K562 (cell line): ENCODE results near the gene IPO11. TPM values are rescaled to one million over a fixed set of nuclear protein-coding genes. Genes with fewer than 3 reads are reported as not detected.

Source experiments
- FOXJ3 ChIP-seq: sonication (generic); formaldehyde crosslinking; IDR thresholded peaks from 2 replicates; pipeline ENCODE4 v1.4.0; 2020; ENCODE audit warnings: mild to moderate bottlenecking, missing genetic modification reagents
- MNT ChIP-seq, 2 experiments: fragments of 450-650 bp; conservative IDR thresholded peaks; 2 replicates each; pipeline ENCODE4 v1.6.1; 2017; ENCODE audit warnings: mild to moderate bottlenecking in 2 of 2, moderate library complexity in 2 of 2
- RBFOX2 ChIP-seq: fragments of 200-400 bp; formaldehyde crosslinking; IDR thresholded peaks from 2 replicates; pipeline ENCODE4 v1.6.1; 2017; ENCODE audit warnings: low read depth, mild to moderate bottlenecking, low read length, moderate library complexity
- TRIM24 ChIP-seq, 2 experiments: fragments of 450-650 bp; IDR thresholded peaks; 2 replicates each; pipeline ENCODE4 v1.6.1; 2016
- VEZF1 ChIP-seq: fragments of 200-800 bp; sonication (Bioruptor generic); IDR thresholded peaks from 2 replicates; pipeline ENCODE4 v1.6.1; 2017; ENCODE audit warnings: missing genetic modification characterization, missing compliant biosample characterization
- ZBTB7A ChIP-seq: IDR thresholded peaks from 2 replicates; pipeline ENCODE4 v1.6.1; 2011; ENCODE audit warnings: low read depth, mild to moderate bottlenecking, low read length, moderate library complexity, borderline replicate concordance; ENCODE audit not compliant: control insufficient read depth
- polyA plus RNA-seq, 8 experiments: library from polyadenylated mRNA; depleted of rRNA in 4 of 8; stranded (reverse) in 5 of 8; unstranded in 3 of 8; fragments of >200 nt; fragmentation: Nextera tagmentation in 2 of 8; fragmentation: Illumina TruSeq in 1 of 8; extraction: Ambion mirVana in 2 of 8; extraction: Trizol in 1 of 8; gene quantifications; 2 replicates each; pipeline versions ENCODE4 v1.2.1 to v1.2.3, GENCODE V29; 2011 to 2014; ENCODE audit warnings: inconsistent platforms in 1 of 8, missing spikeins in 1 of 8
- total RNA-seq, 7 experiments: library from RNA; depleted of rRNA in 6 of 7; stranded (reverse); fragments of >200 nt in 6 of 7; fragmentation: Illumina TruSeq in 2 of 7; extraction: Trizol in 2 of 7; gene quantifications; 2 replicates each; pipeline versions ENCODE4 v1.2.1 to v1.2.3, GENCODE V29; 2011 to 2021; ENCODE audit warnings: low replicate concordance in 1 of 7
- TF ChIP-seq, protein P1 (sequence below), 2 experiments: IDR thresholded peaks; 2 replicates each; pipeline ENCODE4 v1.6.1; 2012; ENCODE audit warnings: improper control_type of control experiment in 2 of 2, low read depth in 2 of 2, low read length in 2 of 2, borderline replicate concordance in 1 of 2
- TF ChIP-seq, protein P2 (sequence below): fragments of 450-650 bp; IDR thresholded peaks from 2 replicates; pipeline ENCODE4 v1.6.1; 2016; ENCODE audit warnings: low read depth

IPO11 gene
- total and polyA plus RNA-seq, 9 of the 15 experiments (the other 6 are each of a cell fraction or from before 2014, with no cell fraction given): 38.7 to 96.0 (median 70.9) TPM

DNA sequence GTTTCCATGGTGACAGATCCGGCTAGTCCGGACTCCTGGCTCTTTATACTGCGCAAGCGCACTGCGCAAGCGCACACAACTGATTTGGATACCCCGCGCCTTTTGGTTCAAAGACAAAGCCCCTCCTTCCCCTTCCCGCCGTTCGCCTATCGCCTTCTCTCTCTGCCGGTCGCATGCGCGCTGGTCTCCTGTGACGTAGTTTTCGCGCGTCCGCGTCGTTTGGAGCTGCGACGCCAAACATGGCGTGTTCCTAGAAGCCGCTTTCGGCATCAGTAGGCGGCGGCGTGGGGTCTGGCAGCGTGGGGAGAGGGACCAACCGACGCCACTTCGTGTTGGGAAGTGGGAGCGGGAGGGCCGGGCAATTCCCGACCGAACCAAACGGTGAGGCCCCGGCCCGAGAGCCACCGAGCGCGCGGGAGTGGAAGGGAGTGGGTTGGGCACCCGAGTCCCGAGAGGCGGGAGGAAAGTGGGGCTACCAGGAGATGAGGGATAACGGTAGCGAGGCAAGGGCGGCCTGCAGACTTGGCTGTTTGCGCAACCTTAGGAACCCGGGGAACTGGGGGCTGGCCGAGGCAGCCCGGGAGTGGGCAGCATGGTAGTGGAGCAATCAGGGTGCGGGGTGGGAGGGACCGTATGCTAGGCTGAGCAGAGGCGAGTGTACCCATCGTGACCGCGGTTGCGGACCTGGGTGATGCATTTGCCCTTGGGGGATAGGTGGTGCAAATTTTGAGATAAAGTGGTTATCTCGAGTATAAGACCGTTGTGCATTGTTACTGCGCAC lies at the start of gene IPO11 (continued):
- TF ChIP-seq, protein P1, sequence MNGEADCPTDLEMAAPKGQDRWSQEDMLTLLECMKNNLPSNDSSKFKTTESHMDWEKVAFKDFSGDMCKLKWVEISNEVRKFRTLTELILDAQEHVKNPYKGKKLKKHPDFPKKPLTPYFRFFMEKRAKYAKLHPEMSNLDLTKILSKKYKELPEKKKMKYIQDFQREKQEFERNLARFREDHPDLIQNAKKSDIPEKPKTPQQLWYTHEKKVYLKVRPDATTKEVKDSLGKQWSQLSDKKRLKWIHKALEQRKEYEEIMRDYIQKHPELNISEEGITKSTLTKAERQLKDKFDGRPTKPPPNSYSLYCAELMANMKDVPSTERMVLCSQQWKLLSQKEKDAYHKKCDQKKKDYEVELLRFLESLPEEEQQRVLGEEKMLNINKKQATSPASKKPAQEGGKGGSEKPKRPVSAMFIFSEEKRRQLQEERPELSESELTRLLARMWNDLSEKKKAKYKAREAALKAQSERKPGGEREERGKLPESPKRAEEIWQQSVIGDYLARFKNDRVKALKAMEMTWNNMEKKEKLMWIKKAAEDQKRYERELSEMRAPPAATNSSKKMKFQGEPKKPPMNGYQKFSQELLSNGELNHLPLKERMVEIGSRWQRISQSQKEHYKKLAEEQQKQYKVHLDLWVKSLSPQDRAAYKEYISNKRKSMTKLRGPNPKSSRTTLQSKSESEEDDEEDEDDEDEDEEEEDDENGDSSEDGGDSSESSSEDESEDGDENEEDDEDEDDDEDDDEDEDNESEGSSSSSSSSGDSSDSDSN (IDR thresholded peaks at IDR 0.05; ENCODE audit: borderline replicate concordance in 1 of 2, low read depth in 2 of 2, low read length in 2 of 2): peak in 1 of 2 experiments; percentile 76; a peak in 1 of 4 replicates
- TF ChIP-seq, protein P2, sequence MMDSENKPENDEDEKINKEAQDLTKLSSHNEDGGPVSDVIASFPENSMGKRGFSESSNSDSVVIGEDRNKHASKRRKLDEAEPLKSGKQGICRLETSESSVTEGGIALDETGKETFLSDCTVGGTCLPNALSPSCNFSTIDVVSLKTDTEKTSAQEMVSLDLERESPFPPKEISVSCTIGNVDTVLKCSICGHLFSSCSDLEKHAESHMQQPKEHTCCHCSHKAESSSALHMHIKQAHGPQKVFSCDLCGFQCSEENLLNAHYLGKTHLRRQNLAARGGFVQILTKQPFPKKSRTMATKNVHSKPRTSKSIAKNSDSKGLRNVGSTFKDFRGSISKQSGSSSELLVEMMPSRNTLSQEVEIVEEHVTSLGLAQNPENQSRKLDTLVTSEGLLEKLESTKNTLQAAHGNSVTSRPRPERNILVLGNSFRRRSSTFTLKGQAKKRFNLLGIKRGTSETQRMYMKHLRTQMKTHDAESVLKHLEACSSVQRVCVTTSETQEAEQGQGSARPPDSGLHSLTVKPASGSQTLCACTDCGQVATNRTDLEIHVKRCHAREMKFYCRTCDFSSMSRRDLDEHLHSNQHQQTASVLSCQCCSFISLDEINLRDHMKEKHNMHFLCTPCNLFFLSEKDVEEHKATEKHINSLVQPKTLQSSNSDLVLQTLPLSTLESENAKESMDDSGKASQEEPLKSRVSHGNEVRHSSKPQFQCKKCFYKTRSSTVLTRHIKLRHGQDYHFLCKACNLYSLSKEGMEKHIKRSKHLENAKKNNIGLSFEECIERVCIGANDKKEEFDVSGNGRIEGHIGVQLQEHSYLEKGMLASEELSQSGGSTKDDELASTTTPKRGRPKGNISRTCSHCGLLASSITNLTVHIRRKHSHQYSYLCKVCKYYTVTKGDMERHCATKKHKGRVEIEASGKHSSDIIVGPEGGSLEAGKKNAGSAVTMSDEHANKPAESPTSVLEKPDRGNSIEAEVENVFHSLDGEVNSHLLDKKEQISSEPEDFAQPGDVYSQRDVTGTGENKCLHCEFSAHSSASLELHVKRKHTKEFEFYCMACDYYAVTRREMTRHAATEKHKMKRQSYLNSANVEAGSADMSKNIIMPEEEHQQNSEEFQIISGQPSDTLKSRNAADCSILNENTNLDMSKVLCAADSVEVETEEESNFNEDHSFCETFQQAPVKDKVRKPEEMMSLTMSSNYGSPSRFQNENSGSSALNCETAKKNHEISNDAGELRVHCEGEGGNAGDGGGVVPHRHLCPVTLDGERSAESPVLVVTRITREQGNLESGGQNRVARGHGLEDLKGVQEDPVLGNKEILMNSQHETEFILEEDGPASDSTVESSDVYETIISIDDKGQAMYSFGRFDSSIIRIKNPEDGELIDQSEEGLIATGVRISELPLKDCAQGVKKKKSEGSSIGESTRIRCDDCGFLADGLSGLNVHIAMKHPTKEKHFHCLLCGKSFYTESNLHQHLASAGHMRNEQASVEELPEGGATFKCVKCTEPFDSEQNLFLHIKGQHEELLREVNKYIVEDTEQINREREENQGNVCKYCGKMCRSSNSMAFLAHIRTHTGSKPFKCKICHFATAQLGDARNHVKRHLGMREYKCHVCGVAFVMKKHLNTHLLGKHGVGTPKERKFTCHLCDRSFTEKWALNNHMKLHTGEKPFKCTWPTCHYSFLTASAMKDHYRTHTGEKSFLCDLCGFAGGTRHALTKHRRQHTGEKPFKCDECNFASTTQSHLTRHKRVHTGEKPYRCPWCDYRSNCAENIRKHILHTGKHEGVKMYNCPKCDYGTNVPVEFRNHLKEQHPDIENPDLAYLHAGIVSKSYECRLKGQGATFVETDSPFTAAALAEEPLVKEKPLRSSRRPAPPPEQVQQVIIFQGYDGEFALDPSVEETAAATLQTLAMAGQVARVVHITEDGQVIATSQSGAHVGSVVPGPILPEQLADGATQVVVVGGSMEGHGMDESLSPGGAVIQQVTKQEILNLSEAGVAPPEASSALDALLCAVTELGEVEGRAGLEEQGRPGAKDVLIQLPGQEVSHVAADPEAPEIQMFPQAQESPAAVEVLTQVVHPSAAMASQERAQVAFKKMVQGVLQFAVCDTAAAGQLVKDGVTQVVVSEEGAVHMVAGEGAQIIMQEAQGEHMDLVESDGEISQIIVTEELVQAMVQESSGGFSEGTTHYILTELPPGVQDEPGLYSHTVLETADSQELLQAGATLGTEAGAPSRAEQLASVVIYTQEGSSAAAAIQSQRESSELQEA: no peak
- TF ChIP-seq RBFOX2 (peak; percentile 98), MNT (conservative IDR thresholded peaks at IDR 0.05) (peak; percentile 93 to 98), TRIM24 (IDR thresholded peaks at IDR 0.05) (peak in 1 of 2 experiments; percentile 60; a peak in 2 of 4 replicates), VEZF1 (CRISPR knock-in tag) (peak; percentile 86), FOXJ3 (CRISPR knock-in tag) (no peak), ZBTB7A (0 out of 2 replicates have a peak, but pooled peaks have one; percentile 25)
